Effector CD8-positive, alpha-beta T cell (primary cell): ENCODE measurements around the gene NBAS.
"Not testable (repeated sequence)": the region's sequence is repeated elsewhere in the genome, so short reads cannot be mapped to it uniquely, and the experiment has no call there.

ENCODE experiments used
- DNase-seq: peaks from one replicate; lab custom pipeline; 2025; lab: John Stamatoyannopoulos, UW

Gene NBAS

GRCh38 chr2:15559379-15560139, 1.6 kb downstream of the NBAS start:
- DNase-seq = no peak

GRCh38 chr2:15557887-15558311, 3.2 kb downstream of the NBAS start:
- no peak for DNase-seq

- DNase-seq = no peak
Measured at GRCh38 chr2:15556311-15556930, 4.7 kb downstream of the NBAS start.

- no peak for DNase-seq
Measured at GRCh38 chr2:15555760-15556193, 5.4 kb downstream of the NBAS start.

GRCh38 chr2:15554525-15555218, 6.5 kb downstream of the NBAS start:
- no peak for DNase-seq

- no peak for DNase-seq
Measured at GRCh38 chr2:15553951-15554350, 7.2 kb downstream of the NBAS start.

- DNase-seq = no peak
Measured at GRCh38 chr2:15553519-15553918, 7.6 kb downstream of the NBAS start.

- DNase-seq = no peak
Measured at GRCh38 chr2:15548974-15549373, 12.2 kb downstream of the NBAS start.

GRCh38 chr2:15547115-15547876, 13.8 kb downstream of the NBAS start:
- no peak for DNase-seq

- no peak for DNase-seq
Measured at GRCh38 chr2:15546297-15547098, 14.6 kb downstream of the NBAS start.

GRCh38 chr2:15544227-15544626, 16.9 kb downstream of the NBAS start:
- DNase-seq = no peak

GRCh38 chr2:15543541-15543940, 17.6 kb downstream of the NBAS start:
- no peak for DNase-seq

- no peak for DNase-seq
Measured at GRCh38 chr2:15543053-15543452, 18.1 kb downstream of the NBAS start.

GRCh38 chr2:15542269-15542668, 18.9 kb downstream of the NBAS start:
- not testable (repeated sequence) for DNase-seq

- not testable (repeated sequence) for DNase-seq
Measured at GRCh38 chr2:15540523-15540922, 20.6 kb downstream of the NBAS start.

GRCh38 chr2:15539999-15540398, 21.1 kb downstream of the NBAS start:
- DNase-seq = no peak

- no peak for DNase-seq
Measured at GRCh38 chr2:15538792-15539191, 22.3 kb downstream of the NBAS start.

- no peak for DNase-seq
Measured at GRCh38 chr2:15533860-15534480, 27.2 kb downstream of the NBAS start.

- no peak for DNase-seq
Measured at GRCh38 chr2:15532996-15533395, 28.1 kb downstream of the NBAS start.

GRCh38 chr2:15531095-15531854, 29.9 kb downstream of the NBAS start:
- no peak for DNase-seq
